HG02642 (cell line): ENCODE measurements around the gene CEP250.

Source experiments
- ATAC-seq: cut with Tn5 transposase; IDR thresholded peaks from one replicate; pipeline ENCODE4 v1.9.1; 2021; ENCODE audit warnings: mild to moderate bottlenecking; ENCODE audit not compliant: unreplicated experiment, poor library complexity

CEP250 gene

DNA sequence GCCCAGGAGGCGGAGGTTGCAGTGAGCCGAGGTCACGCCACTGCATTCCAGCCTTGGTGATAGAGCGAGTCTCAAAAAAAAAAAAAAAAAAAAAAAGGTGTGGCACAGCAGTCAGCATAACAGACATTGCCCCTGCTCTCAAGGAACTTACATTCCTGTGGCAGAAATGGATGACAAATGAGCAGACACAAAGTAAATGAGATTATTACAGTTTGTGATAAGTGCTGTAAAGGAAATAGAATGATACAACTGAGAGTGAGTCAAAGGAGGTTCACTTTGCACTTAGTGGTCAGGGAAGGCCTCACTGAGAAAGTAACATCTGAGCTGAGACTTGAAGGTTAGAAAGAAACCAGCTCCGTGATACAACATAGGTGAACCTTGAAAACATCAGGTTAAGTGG lies 36.4 kb downstream of the CEP250 start:
- ATAC-seq = no peak

DNA sequence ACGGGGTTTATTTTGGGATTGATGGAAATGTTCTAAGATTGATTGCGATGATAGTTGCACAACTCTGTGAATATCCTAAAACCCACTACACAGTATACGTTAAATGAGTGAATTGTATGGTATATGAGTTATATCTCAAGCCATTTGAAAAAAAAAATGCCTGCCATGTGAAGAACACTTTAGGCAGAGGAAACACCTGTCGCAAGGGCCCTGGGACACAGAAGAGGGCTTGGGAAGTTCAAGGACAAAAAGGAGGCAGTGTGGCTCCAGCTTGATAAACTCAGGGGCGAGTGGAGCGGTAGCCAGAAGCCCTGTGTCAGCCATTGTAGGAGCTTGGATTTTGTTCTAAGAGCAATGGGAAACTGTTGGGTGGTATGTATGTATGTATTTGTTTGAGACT lies 37.0 kb downstream of the CEP250 start:
- no peak for ATAC-seq

DNA sequence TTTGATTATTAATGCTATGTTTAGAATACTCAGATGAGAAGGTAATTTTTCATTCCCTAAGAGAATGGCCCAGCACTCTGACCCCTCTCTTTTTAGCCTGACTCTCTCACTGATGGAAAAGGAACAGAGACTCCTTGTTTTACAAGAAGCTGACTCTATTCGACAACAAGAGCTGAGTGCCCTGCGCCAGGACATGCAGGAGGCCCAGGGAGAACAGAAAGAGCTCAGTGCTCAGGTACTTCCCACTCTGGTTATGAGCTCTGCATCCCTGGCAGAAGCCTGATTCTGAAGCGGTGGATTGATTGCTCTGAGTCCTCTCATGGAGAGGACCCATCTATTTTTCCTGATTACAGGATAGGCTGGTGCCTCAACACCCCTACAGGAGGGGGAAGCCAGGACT lies 41.1 kb downstream of the CEP250 start:
- ATAC-seq = no peak

DNA sequence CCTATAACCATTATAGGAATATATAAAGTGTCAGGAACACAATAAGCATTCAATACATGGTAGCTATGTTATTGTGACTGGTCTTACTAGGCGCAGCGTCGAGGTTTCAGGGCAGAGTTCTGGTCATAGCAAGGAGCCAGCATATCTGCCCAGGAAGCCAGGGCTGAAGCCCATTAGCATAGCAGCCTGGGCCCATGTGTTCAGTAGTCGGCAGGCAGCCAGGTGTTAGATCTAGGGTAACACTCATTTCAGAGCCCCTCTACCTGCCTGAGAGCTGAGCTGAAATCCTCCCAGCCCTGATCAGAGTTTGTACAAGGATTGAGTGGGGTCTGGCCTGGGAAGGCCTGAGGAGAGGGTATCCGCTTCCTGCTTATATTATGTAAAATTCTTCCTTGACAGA lies 41.9 kb downstream of the CEP250 start:
- ATAC-seq = no peak

DNA sequence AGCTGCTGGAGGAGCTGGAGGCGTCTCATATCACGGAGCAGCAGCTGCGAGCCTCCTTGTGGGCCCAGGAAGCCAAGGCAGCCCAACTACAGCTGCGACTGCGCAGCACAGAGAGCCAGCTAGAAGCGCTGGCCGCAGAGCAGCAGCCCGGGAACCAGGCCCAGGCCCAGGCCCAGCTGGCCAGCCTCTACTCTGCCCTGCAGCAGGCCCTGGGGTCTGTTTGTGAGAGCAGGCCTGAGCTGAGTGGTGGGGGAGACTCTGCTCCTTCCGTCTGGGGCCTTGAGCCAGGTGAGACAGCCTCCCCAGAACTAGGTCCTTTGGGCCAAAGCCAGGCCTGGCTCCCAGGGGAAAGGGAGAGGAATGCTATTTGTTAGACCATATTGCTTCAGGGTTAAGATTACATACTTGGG lies 42.4 kb downstream of the CEP250 start:
- ATAC-seq = no peak

DNA sequence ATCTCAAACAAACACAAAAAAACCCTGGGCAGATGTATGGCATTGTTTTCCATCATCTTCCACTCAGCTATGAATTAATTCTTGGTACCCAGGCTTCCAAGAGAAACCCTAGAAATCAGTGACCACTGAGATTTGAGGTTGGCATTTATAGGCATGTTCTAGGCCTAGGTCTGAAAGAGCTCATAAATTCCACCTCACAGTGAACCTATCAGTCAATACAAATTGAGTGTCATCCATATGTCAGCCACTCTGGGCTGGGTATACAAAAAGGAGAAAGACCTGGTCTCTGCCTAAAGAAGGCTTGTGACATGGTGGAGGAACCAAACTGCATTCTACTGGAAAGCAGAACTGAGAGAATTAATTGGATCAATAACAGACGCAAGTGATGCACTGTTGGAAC lies 43.9 kb downstream of the CEP250 start:
- ATAC-seq = no peak

DNA sequence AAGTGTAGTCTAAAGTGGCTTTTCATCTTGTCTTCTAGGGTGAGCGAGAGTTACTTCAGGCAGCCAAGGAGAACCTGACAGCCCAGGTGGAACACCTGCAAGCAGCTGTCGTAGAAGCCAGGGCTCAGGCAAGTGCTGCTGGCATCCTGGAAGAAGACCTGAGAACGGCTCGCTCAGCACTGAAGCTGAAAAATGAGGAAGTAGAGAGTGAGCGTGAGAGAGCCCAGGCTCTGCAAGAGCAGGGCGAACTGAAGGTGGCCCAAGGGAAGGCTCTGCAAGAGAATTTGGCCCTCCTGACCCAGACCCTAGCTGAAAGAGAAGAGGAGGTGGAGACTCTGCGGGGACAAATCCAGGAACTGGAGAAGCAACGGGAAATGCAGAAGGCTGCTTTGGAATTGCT lies 47.0 kb downstream of the CEP250 start:
- ATAC-seq = peak; percentile 67

DNA sequence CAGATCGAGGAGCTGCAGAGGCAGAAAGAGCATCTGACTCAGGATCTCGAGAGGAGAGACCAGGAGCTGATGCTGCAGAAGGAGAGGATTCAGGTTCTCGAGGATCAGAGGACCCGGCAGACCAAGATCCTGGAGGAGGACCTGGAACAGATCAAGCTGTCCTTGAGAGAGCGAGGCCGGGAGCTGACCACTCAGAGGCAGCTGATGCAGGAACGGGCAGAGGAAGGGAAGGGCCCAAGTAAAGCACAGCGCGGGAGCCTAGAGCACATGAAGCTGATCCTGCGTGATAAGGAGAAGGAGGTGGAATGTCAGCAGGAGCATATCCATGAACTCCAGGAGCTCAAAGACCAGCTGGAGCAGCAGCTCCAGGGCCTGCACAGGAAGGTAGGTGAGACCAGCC lies 47.9 kb downstream of the CEP250 start:
- ATAC-seq = no peak

DNA sequence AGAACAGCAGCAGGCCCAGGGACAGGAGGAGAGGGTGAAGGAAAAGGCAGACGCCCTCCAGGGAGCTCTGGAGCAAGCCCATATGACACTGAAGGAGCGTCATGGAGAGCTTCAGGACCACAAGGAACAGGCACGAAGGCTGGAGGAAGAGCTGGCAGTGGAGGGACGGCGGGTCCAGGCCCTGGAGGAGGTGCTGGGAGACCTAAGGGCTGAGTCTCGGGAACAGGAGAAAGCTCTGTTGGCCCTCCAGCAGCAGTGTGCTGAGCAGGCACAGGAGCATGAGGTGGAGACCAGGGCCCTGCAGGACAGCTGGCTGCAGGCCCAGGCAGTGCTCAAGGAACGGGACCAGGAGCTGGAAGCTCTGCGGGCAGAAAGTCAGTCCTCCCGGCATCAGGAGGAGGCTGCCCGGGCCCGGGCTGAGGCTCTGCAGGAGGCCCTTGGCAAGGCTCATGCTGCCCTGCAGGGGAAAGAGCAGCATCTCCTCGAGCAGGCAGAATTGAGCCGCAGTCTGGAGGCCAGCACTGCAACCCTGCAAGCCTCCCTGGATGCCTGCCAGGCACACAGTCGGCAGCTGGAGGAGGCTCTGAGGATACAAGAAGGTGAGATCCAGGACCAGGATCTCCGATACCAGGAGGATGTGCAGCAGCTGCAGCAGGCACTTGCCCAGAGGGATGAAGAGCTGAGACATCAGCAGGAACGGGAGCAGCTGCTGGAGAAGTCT lies 48.6 kb downstream of the CEP250 start:
- ATAC-seq = no peak

DNA sequence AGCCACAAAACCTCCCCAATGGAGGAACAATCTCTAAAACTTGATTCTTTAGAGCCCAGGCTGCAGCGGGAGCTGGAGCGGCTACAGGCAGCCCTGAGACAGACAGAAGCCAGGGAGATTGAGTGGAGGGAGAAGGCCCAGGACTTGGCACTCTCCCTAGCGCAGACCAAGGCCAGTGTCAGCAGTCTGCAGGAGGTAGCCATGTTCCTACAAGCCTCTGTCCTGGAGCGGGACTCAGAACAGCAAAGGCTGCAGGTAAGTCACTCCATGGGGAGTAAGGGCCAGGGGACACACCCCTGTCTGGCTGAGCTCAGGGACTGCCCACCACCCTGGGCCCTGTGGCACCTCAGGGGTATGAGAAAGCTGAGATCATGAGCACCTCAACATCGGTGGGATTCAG lies 49.4 kb downstream of the CEP250 start:
- no peak for ATAC-seq

DNA sequence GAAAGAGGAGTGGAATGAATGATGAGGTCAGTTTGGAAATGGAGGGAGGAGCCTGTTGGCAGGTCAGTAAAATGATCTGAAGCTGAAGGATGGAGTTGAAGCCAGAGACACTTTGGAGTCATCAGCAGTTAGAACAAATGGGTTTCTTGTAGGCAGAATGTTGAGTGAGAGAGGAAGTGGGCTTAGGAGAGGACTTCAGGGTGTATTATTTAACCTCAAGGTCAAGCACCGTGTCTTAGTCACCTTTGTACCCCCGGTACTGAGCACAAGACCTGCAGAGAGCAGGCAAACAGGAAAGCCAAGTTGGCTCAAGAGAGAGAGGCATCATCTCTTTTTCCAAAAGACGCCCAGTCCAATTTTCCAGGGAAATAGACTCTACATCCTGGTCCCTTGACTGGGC lies 50.8 kb downstream of the CEP250 start:
- ATAC-seq = no peak

DNA sequence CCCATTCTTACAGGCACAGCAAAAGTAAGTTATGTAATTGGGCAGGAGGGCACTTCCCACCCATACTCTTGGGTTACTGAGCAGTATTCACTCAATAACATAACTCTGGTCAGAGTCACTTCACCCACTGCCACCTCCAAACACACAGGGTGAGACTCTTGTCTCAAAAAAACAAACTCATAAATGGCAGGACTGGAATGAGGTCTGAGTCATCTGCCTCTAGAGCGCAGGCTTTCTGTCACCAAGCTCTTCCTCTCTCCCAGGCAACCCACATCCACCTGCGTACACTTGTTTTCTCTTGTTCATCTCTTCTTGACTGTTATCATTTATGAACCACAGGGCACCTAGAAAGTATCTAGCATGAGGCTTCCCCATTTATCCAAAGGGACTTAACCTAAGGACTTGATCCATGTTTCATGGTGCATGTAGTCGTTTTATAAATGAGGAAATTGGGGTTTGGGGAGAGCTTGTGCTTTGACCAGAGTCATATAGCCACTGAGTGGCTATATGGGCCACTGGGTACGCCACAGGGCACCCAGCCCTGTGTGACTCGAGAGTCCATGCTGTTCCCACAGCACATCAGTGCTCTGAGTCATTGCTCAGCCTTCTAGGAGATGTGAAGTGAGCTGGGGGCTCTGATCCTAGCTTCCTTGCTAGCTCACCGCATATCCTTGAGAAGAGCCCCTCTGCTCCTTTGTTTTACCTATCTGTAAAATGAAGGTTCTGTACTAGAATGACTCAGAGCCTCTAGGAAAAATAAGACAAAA lies 51.7 kb downstream of the CEP250 start:
- ATAC-seq = no peak

DNA sequence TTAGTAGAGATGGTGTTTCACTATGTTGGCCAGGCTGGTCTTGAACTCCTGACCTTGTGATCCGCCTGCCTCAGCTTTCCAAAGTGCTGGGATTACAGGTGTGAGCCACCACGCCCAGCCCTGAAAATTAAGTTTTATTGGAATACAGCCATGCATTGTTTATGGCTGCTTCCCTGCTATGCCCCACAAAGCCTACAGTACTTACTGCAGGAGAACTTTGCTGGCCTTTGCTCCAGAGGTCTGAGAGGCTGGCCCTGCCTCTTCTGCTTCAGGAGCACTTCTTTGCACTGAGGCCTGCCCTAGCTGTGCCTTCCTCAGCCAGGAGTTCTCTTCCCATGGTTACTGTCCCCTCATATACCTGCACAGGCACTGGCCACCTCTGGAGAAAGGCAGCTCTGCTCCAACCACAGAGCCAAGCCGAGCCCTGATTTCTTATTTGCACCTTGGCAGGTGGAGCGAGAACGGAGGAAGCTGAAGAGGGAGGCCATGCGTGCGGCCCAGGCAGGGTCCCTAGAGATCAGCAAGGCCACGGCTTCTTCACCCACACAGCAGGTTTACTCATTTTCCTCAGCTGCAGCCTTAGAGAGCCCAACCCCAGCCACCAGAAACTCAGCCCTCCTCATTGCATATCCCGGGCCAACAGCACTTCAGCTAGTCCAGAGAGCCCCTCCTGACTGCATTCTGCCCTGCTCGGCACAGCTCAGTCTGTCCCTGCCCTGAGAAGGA lies 53.3 kb downstream of the CEP250 start:
- no peak for ATAC-seq

DNA sequence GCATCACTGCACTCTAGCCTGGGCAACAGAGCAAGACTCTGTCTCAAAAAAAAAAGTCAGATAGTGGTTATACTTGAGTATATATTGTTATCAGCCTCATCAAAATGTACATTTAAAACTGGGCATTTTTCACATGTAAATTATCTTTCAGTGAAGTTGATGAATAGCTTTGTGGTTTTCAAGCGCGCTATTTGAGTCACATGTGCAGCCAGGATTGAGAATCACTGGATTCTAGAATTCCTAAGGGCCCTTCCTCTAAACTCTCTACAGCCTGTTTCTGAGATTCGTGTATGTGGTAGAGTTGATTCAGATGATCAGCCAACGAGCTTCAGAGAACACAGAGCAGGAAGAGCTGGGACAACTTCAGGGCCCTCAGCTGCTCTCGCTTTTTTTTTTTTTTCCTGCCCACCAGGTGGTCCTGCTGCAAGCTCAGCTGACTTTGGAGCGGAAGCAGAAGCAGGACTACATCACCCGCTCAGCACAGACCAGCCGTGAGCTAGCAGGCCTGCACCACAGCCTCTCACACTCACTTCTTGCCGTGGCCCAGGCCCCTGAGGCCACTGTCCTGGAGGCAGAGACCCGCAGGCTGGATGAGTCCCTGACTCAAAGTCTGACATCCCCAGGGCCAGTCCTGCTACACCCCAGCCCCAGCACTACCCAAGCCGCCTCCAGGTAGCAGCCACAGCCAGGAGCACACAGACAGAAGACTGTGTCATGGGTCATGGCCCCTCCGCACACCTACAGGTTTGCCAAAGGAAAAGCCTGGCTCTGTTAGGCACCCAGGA lies 55.7 kb downstream of the CEP250 start:
- no peak for ATAC-seq

DNA sequence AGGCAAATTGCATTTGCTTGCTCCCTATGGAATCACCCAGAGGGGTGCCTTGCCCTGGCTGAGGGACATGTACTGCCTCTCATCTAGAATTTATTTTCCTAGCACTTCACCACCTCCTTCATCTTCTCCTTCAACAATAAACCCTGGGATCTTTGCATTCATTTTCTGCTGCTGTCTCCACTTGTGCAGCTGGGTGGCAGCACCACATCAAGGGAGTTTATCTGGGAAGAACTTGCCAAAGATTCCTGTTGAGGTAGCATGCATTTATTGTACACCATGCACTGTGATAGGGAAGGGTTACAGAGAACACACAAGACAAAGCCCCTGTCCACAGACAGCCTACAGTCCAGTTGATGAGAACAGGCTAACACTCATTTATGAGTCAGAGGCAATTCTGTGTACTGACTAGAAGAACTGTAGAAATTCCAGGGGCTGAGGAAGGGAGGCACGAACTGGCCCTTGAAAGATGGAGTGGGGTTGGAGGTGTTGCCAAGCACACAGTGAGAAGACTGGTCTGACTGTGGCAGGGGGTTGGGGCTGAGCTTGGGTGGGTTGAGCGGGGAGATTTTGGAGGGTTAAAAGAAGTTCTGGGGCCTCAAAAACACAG lies 56.5 kb downstream of the CEP250 start:
- ATAC-seq = no peak

DNA sequence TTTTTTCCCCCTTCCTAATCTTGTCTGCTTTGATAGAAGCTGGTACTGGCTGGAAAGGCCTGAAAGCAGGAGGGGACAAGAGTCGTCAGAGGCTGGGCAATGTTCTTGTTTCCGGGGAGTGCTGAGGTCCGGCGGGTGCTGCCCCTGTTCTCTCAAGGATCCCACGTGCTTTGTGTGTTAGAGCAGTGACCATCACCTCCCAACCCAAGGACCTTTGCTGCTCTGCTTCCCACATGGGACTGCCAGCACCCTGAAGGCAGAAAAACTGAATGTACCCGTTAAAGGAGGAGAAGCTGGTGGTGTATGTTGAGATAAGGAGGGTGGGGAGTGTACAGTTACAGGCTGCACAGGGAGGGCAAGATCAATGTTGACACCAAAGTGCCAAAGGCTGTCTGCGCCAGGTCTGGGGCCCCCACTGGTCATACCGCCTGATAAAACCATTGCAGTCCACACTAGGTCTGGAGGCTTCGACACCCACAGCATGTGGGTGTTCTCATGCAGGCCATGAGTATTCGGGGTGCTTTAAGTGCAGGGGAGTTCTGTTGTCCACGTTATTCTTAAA lies 59.1 kb downstream of the CEP250 start:
- ATAC-seq = no peak

DNA sequence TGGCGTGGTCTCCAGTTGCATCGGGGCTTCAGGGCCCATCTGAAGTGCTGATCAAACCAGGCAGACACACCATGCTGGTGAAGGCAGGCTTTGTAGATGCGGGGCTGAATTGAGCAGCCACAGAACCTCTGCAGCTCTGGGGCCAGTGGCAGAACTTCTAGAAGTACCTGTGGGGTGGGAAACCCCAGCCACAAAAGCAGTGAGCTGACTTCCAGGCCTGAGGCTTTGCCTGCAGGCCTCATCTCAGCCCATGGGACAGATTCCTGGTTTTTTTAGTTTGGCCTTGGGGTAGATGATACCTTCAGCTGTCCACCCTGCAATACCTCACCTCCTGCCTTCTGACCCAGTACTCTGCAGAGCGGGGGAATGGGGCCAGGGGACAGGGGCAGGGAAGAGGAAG lies 59.9 kb downstream of the CEP250 start:
- no peak for ATAC-seq

DNA sequence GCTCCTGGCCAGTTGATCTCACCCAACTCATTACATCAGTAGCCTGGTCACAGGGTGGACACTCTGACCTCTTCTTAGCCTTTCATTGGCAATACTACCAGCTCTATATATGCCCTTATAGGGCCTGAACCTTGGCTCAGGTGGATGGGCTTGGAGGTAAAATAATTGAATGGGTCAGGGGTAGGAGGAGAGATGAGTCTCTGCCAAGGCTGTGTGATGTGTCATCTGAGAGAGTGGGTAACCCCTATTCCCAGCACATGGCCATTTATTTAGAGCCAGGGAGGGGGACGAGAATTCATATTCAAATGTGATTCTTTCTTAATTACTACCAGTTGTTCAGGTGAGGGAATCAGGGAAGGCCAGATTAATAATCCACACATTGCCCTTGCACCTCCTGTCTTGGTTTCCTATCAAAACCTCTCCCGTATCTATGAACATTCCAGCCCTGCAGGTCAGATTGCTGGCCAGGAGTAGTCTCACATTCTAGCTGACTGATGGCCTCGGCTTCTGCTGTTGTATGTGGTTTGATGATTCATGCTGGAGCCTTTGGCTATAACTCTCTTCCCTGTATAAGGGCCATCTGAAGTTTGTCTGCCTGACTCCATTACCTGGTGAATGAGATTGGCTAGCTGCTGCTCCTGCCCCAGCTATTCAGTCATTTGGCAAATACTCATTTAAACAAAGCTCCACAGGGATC lies 60.7 kb downstream of the CEP250 start:
- no peak for ATAC-seq

DNA sequence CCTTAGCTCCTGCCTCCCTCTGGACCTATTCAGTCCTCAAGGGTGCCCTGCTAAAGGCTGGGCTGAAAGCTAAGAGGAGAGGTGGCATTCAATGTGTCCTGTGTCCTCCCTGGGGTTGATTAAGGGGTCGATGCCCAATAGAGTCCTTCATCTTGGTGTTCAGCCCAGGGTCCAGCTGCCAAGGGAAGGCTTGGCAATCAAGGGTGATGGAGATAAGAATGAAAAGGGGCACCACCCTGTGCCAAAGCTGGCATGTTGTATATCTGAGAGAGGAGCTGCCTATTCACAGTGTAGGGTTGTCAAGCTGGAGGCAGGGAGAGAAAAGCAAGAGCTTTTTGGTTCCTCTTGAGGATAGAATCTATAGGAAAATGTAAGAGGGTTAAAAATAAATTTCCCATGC lies 61.7 kb downstream of the CEP250 start:
- ATAC-seq = no peak
